ENCODE results near the gene CDK17.

DNA sequence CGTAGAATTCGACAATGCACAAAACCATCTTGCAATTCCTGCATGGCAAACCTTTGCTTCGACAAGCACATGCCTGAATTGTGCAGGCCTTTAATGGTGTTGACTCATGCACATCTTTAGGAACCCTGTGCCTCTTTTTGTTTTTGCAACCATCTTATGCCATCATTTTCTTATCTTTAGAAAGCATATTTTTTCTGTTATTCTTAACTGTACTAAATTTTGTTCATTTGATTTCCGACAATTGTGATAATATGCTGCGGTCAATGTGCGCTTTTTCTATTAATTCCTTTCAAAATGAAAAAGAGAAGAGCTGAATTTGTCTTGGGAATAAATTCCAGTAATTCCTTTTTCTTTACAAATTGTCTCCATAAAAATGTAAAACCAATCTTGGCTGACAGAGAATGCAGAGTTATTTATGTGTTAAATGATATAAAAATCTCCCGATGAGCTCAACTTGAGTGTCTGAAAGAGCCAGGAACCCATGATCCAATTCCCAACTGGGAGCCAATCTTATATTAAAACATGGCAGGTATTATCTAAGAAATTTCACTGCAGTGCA, 20.1 kb upstream of the CDK17 start:
- TF ChIP-seq POLR2AphosphoS5 (IDR thresholded peaks at IDR 0.05) (no peak), CTCF (IDR thresholded peaks at IDR 0.05) (no peak)

Measured in breast epithelium (tissue), 3 donors.